CD4-positive, alpha-beta T cell (primary cell): Measurements from ENCODE around the gene TTLL9. TPM values are rescaled to one million over a fixed set of nuclear protein-coding genes. Genes with fewer than 3 reads are reported as not detected.
"Not testable (repeated sequence)": the region's sequence is repeated elsewhere in the genome, so short reads cannot be mapped to it uniquely, and the experiment has no call there.

Experiments used
- ATAC-seq: fragments of 200-7000 bp; cut with Tn5 transposase; one replicate; pipeline ENCODE4 v1.10.0; 2022; ENCODE audit warnings: mild to moderate bottlenecking; ENCODE audit not compliant: poor library complexity
- CTCF ChIA-PET: fragments of 350-600 bp; sonication (Branson Sonifier 250); formaldehyde crosslinking; loops from one replicate; lab custom pipeline; 2021; ENCODE audit warnings: antibody characterized with exemption, inconsistent platforms; lab: Charles Lee
- POLR2A ChIA-PET: fragments of 350-600 bp; sonication (Branson Sonifier 250); formaldehyde crosslinking; loops from one replicate; lab custom pipeline; 2021; ENCODE audit warnings: antibody characterized with exemption, inconsistent platforms; lab: Charles Lee
- DNase-seq, 14 experiments: peaks; one replicate each; pipeline ENCODE4 v3.0.0-alpha.2; 2013 to 2020; ENCODE audit warnings: mixed read lengths in 2 of 14
- H3K27ac ChIP-seq, 2 donors: one replicate each; pipeline versions ENCODE4 v1.5.1 to v1.7.0; 2013; ENCODE audit warnings: low read length in 2 of 2, low read depth in 1 of 2, mild to moderate bottlenecking in 1 of 2
- H3K27me3 ChIP-seq, 2 experiments: 1 replicate in 1 of 2; 2 replicates in 1 of 2; pipeline versions ENCODE4 v1.6.1 to v1.7.0; 2013; ENCODE audit warnings: low read length in 2 of 2, control low read depth in 1 of 2, mild to moderate bottlenecking in 1 of 2, moderate library complexity in 1 of 2; ENCODE audit not compliant: insufficient read depth in 2 of 2, control insufficient read depth in 1 of 2
- H3K36me3 ChIP-seq: one replicate; pipeline ENCODE4 v1.6.1; 2013; ENCODE audit warnings: low read length, control low read depth; ENCODE audit not compliant: insufficient read depth
- H3K4me1 ChIP-seq: one replicate; pipeline ENCODE4 v1.6.1; 2013; ENCODE audit warnings: low read length, control low read depth; ENCODE audit not compliant: insufficient read depth
- H3K4me3 ChIP-seq: one replicate; pipeline ENCODE4 v1.5.1; 2013; ENCODE audit warnings: mild to moderate bottlenecking, low read length, moderate library complexity
- H3K9me3 ChIP-seq, 2 experiments: 1 replicate in 1 of 2; 2 replicates in 1 of 2; pipeline versions ENCODE4 v1.6.1 to v1.7.0; 2013; ENCODE audit warnings: low read length in 2 of 2, mild to moderate bottlenecking in 2 of 2, control low read depth in 1 of 2, moderate library complexity in 1 of 2; ENCODE audit not compliant: control insufficient read depth in 1 of 2, insufficient read depth in 1 of 2
- H3K27ac Mint-ChIP-seq: one replicate; pipeline ENCODE4 v1.8.0; 2020; ENCODE audit warnings: mixed read lengths
- H3K27me3 Mint-ChIP-seq: one replicate; pipeline ENCODE4 v1.8.0; 2021; ENCODE audit warnings: mixed read lengths
- H3K36me3 Mint-ChIP-seq: one replicate; pipeline ENCODE4 v1.8.0; 2021; ENCODE audit warnings: low read depth, mixed read lengths
- H3K4me1 Mint-ChIP-seq: one replicate; pipeline ENCODE4 v1.8.0; 2021; ENCODE audit warnings: low read depth, mixed read lengths
- H3K4me3 Mint-ChIP-seq: one replicate; pipeline ENCODE4 v1.8.0; 2020; ENCODE audit warnings: mild to moderate bottlenecking, mixed read lengths
- H3K9me3 Mint-ChIP-seq: one replicate; pipeline ENCODE4 v1.8.0; 2020; ENCODE audit warnings: mixed read lengths
- intact Hi-C, 2 experiments: fragments of 100-400 bp; cut with DNase I in 1 of 2; cut with micrococcal nuclease in 1 of 2; formaldehyde crosslinking; loops; one replicate each; pipeline versions ENCODE4 v1.15.1 to v1.9.0; 2023 to 2025; cut with DNase I, micrococcal nuclease
- total RNA-seq, 174 experiments: library from RNA in 2 of 174; stranded (reverse) in 2 of 174; gene quantifications; one replicate each; pipeline ENCODE4 v1.2.3 and lab custom pipeline; 2021 to 2026
- TF ChIP-seq, protein P1 (sequence below): fragments of 200-600 bp; IDR thresholded peaks from one replicate; pipeline ENCODE4 v1.8.0; 2022; ENCODE audit warnings: antibody characterized with exemption, mild to moderate bottlenecking

TTLL9 gene
- total RNA-seq, 2 experiments from 2014 or later, result not detected

DNA sequence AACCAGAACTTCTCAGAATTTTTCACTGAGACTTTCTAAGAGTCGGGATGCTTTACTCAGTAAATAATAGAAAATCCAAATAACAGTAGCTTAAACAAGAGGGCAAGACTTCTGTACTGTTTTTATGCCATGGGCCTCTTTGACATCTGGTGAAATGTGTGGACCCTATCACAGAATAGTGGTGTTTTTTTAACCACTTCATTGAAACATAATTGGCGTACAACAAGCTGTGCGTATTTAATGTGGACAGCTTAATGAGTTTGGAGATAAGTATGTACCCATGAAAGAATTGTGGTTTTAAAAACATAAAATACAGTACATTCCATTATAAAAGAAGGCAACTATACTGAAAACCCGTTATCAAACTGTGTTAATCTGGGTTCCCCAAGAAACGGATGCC, 43.7 kb downstream of the TTLL9 start:
- no peak for DNase-seq
- Mint-ChIP-seq H3K4me1 (no peaks in the 10 kb centered on the region), H3K4me3 (no peak overlapping the region), H3K27me3 (peaks cover 7% of the 10 kb centered on the region), H3K36me3 (no peaks in the 10 kb centered on the region), H3K27ac (no peak overlapping the region), H3K9me3 (no peaks in the 10 kb centered on the region)
- Histone ChIP-seq H3K4me1 (no peaks in the 10 kb centered on the region), H3K4me3 (no peak overlapping the region), H3K27ac (no peak overlapping the region), H3K9me3 (no peaks in the 10 kb centered on the region), H3K36me3 (no peaks in the 10 kb centered on the region), H3K27me3 (no peaks in the 10 kb centered on the region)
- ChIA-PET CTCF (no interaction called here), POLR2A (interaction anchor here (0.6 kb wide), 1 partner anchor 19 kb away, joined by 3 read pairs; no protein-coding TSS in a partner anchor)
- no peak for ATAC-seq
- TF ChIP-seq, protein P1, sequence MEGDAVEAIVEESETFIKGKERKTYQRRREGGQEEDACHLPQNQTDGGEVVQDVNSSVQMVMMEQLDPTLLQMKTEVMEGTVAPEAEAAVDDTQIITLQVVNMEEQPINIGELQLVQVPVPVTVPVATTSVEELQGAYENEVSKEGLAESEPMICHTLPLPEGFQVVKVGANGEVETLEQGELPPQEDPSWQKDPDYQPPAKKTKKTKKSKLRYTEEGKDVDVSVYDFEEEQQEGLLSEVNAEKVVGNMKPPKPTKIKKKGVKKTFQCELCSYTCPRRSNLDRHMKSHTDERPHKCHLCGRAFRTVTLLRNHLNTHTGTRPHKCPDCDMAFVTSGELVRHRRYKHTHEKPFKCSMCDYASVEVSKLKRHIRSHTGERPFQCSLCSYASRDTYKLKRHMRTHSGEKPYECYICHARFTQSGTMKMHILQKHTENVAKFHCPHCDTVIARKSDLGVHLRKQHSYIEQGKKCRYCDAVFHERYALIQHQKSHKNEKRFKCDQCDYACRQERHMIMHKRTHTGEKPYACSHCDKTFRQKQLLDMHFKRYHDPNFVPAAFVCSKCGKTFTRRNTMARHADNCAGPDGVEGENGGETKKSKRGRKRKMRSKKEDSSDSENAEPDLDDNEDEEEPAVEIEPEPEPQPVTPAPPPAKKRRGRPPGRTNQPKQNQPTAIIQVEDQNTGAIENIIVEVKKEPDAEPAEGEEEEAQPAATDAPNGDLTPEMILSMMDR, result no peak
- intact Hi-C loops, result no loop called here

DNA sequence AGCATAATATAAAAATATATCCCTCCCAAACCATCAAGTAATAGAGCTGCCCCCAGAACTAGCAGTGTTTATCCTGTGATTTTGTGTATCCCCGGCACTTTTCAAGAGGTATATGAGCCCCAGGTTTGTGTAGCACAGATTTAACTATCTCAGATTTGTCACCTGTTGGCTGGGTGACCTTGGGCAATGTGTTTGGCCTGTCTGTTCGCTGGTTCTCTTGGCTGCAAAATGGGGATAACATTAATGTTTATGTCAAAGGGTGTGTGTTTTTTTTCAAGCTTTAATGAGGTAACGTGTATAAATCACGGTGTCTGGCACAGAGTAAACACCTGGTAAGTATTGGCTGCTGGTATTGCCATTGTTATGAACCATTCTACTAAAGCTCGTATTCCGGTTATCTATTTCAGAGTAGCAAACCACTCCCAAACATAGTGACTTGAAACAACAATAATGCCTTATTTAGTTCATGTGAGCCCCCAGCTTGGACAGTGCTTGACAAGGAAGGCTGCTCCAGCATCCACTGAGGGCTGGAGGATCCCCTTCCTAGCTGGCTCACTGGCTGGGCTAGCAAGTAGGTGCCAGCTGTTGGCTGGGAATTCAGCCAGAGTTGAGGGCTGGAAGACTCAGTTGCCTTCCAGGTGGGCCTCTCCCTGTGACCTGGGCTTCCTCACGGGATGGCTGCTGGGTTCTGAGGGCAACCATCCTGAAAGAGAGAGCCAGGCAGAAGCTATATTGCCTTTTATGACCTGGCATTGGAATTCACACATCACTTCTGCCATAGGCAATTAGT, 45.3 kb downstream of the TTLL9 start:
- peaks cover 0 to 3% of the 10 kb centered on the region in 2 experiments for H3K9me3 ChIP-seq
- DNase-seq, result no peak
- no peaks in the 10 kb centered on the region for H3K9me3 Mint-ChIP-seq
- H3K36me3 ChIP-seq, result no peaks in the 10 kb centered on the region
- no peaks in the 10 kb centered on the region for H3K36me3 Mint-ChIP-seq
- H3K4me3 Mint-ChIP-seq, result no peak overlapping the region
- POLR2A ChIA-PET, result no interaction called here
- no peak overlapping the region for H3K27ac ChIP-seq
- peaks cover 17% of the 10 kb centered on the region for H3K27me3 Mint-ChIP-seq
- H3K27me3 ChIP-seq, result no peaks in the 10 kb centered on the region
- TF ChIP-seq, protein P1, result no peak
- CTCF ChIA-PET, result no interaction called here
- H3K4me3 ChIP-seq, result no peak overlapping the region
- ATAC-seq, result no peak
- H3K27ac Mint-ChIP-seq, result no peak overlapping the region
- no peaks in the 10 kb centered on the region for H3K4me1 ChIP-seq
- intact Hi-C loops, result no loop called here
- H3K4me1 Mint-ChIP-seq, result no peaks in the 10 kb centered on the region

DNA sequence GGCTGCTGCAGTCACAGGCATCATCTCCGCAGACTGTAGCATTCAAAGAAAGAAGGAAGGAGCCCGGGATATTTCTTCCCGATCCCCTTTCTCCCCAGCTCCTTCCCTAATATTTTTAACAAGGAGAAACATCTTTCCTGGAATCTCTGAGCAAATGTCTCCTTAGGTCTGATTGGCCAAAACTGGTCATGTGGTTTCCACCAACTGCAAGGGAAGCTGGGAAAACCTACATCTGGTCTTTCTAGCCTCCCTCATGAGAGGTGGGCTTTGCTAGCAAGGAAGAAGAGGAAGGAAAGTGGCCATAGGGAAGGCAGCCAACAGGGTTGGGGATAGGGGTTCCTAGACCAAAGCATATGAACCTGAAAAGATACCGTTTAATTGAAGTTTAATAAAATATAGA, 46.3 kb downstream of the TTLL9 start:
- Histone ChIP-seq H3K27ac (no peak overlapping the region), H3K4me3 (no peak overlapping the region), H3K27me3 (no peaks in the 10 kb centered on the region), H3K9me3 (peaks cover 0 to 4% of the 10 kb centered on the region in 2 experiments), H3K36me3 (no peaks in the 10 kb centered on the region), H3K4me1 (no peaks in the 10 kb centered on the region)
- H3K27ac Mint-ChIP-seq, result no peak overlapping the region
- H3K4me1 Mint-ChIP-seq, result no peaks in the 10 kb centered on the region
- TF ChIP-seq, protein P1, result no peak
- no peak for ATAC-seq
- H3K27me3 Mint-ChIP-seq, result peaks cover 20% of the 10 kb centered on the region
- no peak for DNase-seq
- CTCF ChIA-PET, result no interaction called here
- H3K4me3 Mint-ChIP-seq, result no peak overlapping the region
- H3K9me3 Mint-ChIP-seq, result no peaks in the 10 kb centered on the region
- no peaks in the 10 kb centered on the region for H3K36me3 Mint-ChIP-seq
- POLR2A ChIA-PET, result no interaction called here
- intact Hi-C loops, result no loop called here

DNA sequence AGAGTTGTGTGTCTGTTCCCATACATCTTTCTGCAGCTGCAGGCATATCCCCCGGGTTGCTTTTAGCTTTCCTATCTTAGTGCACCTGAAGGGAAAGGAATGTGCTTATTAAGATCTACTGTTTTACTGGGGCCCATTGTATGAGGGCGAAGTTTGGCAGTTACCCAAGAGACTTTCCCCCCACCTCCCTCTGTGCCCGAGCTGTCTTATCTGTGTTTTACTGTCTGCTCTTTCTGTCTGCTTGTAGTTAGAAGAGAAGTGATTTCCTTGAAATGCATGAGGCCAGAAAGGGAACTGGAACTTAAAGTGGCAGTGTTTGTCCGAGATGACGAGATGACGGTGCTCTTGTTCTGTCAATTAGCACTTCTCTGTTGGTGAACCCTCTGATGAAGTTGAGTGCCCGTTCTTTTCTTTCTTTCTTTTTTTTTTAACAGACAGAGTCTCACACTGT, 47.6 kb downstream of the TTLL9 start:
- H3K36me3 ChIP-seq, H3K27me3 ChIP-seq, H3K36me3 Mint-ChIP-seq, H3K4me3 Mint-ChIP-seq, DNase-seq, ATAC-seq, H3K9me3 ChIP-seq, POLR2A ChIA-PET, H3K4me1 Mint-ChIP-seq, H3K4me3 ChIP-seq, H3K27ac ChIP-seq, H3K27ac Mint-ChIP-seq, H3K4me1 ChIP-seq, intact Hi-C loops, H3K9me3 Mint-ChIP-seq, CTCF ChIA-PET: not testable (repeated sequence)
- H3K27me3 Mint-ChIP-seq, result peaks cover 26% of the 10 kb centered on the region
